GM12865 (cell line): ENCODE measurements around the gene PACS2.

Experiments used
- DNase-seq: peaks from one replicate; pipeline ENCODE4 v3.0.0; 2010; ENCODE audit warnings: low read depth
- H3K4me3 ChIP-seq: 2 replicates; pipeline ENCODE4 v1.5.1; 2011; ENCODE audit warnings: mild to moderate bottlenecking, low read depth, low read length, control low read depth
- CTCF ChIP-seq: IDR thresholded peaks from 2 replicates; pipeline ENCODE4 v1.5.1; 2011; ENCODE audit warnings: low read length, control low read depth, low read depth, inconsistent platforms; ENCODE audit not compliant: insufficient read depth; ENCODE audit errors: missing control alignments

PACS2 gene

GRCh38 chr14:105416671-105417070 is 102.1 kb downstream of the PACS2 start:
- no peak for DNase-seq
- no peak overlapping the region for H3K4me3 ChIP-seq
- TF ChIP-seq CTCF: no peak

- DNase-seq: no peak
- no peak for TF ChIP-seq CTCF
- H3K4me3 ChIP-seq: no peak overlapping the region
These were observed 103.2 kb downstream of the PACS2 start for GRCh38 chr14:105417690-105418121.

- no peak for DNase-seq
- TF ChIP-seq CTCF: no peak
- peak overlapping the region; percentile 77; the same call in 1 of the 2 replicates for H3K4me3 ChIP-seq
These were observed 104.0 kb downstream of the PACS2 start for GRCh38 chr14:105418269-105419194.

- no peak for TF ChIP-seq CTCF
- DNase-seq: peak; percentile 46
These were observed 104.9 kb downstream of the PACS2 start, which contains the start of gene MTA1 for GRCh38 chr14:105419195-105420091. Gene MTA1, plus strand, starts transcription at chr14:105419827. Its CDS starts 209 bp downstream, at chr14:105420036.

GRCh38 chr14:105420101-105420973 is 105.8 kb downstream of the PACS2 start:
- no peak for DNase-seq
- H3K4me3 ChIP-seq: peak overlapping the region; percentile 91
- no peak for TF ChIP-seq CTCF

More at GRCh38 chr14:105419195-105420091, 104.9 kb downstream of the PACS2 start, which contains the start of gene MTA1:
- peak within 1 kb of the TSS; percentile 91 for H3K4me3 ChIP-seq
